ENCODE results near the gene SH3PXD2A.

The SH3PXD2A gene

GRCh38 chr10:103791858-103792257 lies 63.5 kb downstream of the SH3PXD2A start:
- ATAC-seq (ENCODE audit: insufficient read depth, low read depth), result no peak
- H3K79me2 ChIP-seq (ENCODE audit: insufficient read depth, low read length), result no peaks in the 10 kb centered on the region
- TF ChIP-seq EZH2 (IDR thresholded peaks at IDR 0.05; ENCODE audit: borderline replicate concordance, low read depth, low read length, severe bottlenecking) (no peak), CTCF (IDR thresholded peaks at IDR 0.05; ENCODE audit: borderline replicate concordance, extremely low read depth, low read length, poor library complexity, severe bottlenecking) (no peak)
- peaks cover 15% of the 10 kb centered on the region for H3K27me3 ChIP-seq (ENCODE audit: insufficient read depth, low read length, poor library complexity)
- no peaks in the 10 kb centered on the region for H4K20me1 ChIP-seq (ENCODE audit: insufficient read depth, low read length)
- H3K4me1 ChIP-seq (ENCODE audit: insufficient read depth, low read length), result no peaks in the 10 kb centered on the region
- no peaks in the 10 kb centered on the region for H3K9me3 ChIP-seq (ENCODE audit: insufficient read depth, low read length, severe bottlenecking)
- no peak overlapping the region for H2AFZ ChIP-seq (ENCODE audit: low read depth, low read length)
- no peaks in the 10 kb centered on the region for H3K36me3 ChIP-seq (ENCODE audit: insufficient read depth, low read length)
- no peak overlapping the region for H3K4me3 ChIP-seq (ENCODE audit: low read depth in 1 of 2, low read length in 2 of 2)
- no peak overlapping the region for H3K4me2 ChIP-seq (ENCODE audit: insufficient read depth, low read length)
- DNase-seq, result no peak
- H3K27ac ChIP-seq (ENCODE audit: low read length), result no peak overlapping the region
- no peak overlapping the region for H3K9ac ChIP-seq (ENCODE audit: low read depth, low read length)

GRCh38 chr10:103791291-103791690 lies 64.1 kb downstream of the SH3PXD2A start:
- H4K20me1 ChIP-seq (ENCODE audit: insufficient read depth, low read length), result no peaks in the 10 kb centered on the region
- H3K4me2 ChIP-seq (ENCODE audit: insufficient read depth, low read length), result no peak overlapping the region
- no peaks in the 10 kb centered on the region for H3K79me2 ChIP-seq (ENCODE audit: insufficient read depth, low read length)
- no peak overlapping the region for H3K27ac ChIP-seq (ENCODE audit: low read length)
- H3K9me3 ChIP-seq (ENCODE audit: insufficient read depth, low read length, severe bottlenecking), result no peaks in the 10 kb centered on the region
- peaks cover 15% of the 10 kb centered on the region for H3K27me3 ChIP-seq (ENCODE audit: insufficient read depth, low read length, poor library complexity)
- no peak overlapping the region for H3K9ac ChIP-seq (ENCODE audit: low read depth, low read length)
- H3K4me1 ChIP-seq (ENCODE audit: insufficient read depth, low read length), result no peaks in the 10 kb centered on the region
- DNase-seq, result no peak
- no peak overlapping the region for H3K4me3 ChIP-seq (ENCODE audit: low read depth in 1 of 2, low read length in 2 of 2)
- H3K36me3 ChIP-seq (ENCODE audit: insufficient read depth, low read length), result no peaks in the 10 kb centered on the region
- no peak overlapping the region for H2AFZ ChIP-seq (ENCODE audit: low read depth, low read length)
- no peak for TF ChIP-seq EZH2 (IDR thresholded peaks at IDR 0.05; ENCODE audit: borderline replicate concordance, low read depth, low read length, severe bottlenecking)
- no peak for TF ChIP-seq CTCF (IDR thresholded peaks at IDR 0.05; ENCODE audit: borderline replicate concordance, extremely low read depth, low read length, poor library complexity, severe bottlenecking)
- no peak for ATAC-seq (ENCODE audit: insufficient read depth, low read depth)

- Histone ChIP-seq H3K27ac (ENCODE audit: low read length) (no peak overlapping the region), H3K4me3 (ENCODE audit: low read depth in 1 of 2, low read length in 2 of 2) (no peak overlapping the region), H3K4me2 (ENCODE audit: insufficient read depth, low read length) (no peak overlapping the region), H3K9me3 (ENCODE audit: insufficient read depth, low read length, severe bottlenecking) (no peaks in the 10 kb centered on the region), H3K9ac (ENCODE audit: low read depth, low read length) (no peak overlapping the region), H3K36me3 (ENCODE audit: insufficient read depth, low read length) (no peaks in the 10 kb centered on the region), H2AFZ (ENCODE audit: low read depth, low read length) (no peak overlapping the region), H3K4me1 (ENCODE audit: insufficient read depth, low read length) (no peaks in the 10 kb centered on the region), H3K27me3 (ENCODE audit: insufficient read depth, low read length, poor library complexity) (peaks cover 15% of the 10 kb centered on the region), H3K79me2 (ENCODE audit: insufficient read depth, low read length) (no peaks in the 10 kb centered on the region), H4K20me1 (ENCODE audit: insufficient read depth, low read length) (no peaks in the 10 kb centered on the region)
- DNase-seq (no peak), ATAC-seq (ENCODE audit: insufficient read depth, low read depth) (no peak)
- TF ChIP-seq CTCF (IDR thresholded peaks at IDR 0.05; ENCODE audit: borderline replicate concordance, extremely low read depth, low read length, poor library complexity, severe bottlenecking) (no peak), EZH2 (IDR thresholded peaks at IDR 0.05; ENCODE audit: borderline replicate concordance, low read depth, low read length, severe bottlenecking) (no peak)
Observed at GRCh38 chr10:103790580-103790979, 64.8 kb downstream of the SH3PXD2A start.

GRCh38 chr10:103789771-103790201 lies 65.6 kb downstream of the SH3PXD2A start:
- DNase-seq (no peak), ATAC-seq (ENCODE audit: insufficient read depth, low read depth) (no peak)
- Histone ChIP-seq H4K20me1 (ENCODE audit: insufficient read depth, low read length) (no peaks in the 10 kb centered on the region), H3K4me3 (ENCODE audit: low read depth in 1 of 2, low read length in 2 of 2) (no peak overlapping the region), H3K79me2 (ENCODE audit: insufficient read depth, low read length) (no peaks in the 10 kb centered on the region), H3K9me3 (ENCODE audit: insufficient read depth, low read length, severe bottlenecking) (no peaks in the 10 kb centered on the region), H3K27ac (ENCODE audit: low read length) (no peak overlapping the region), H3K4me2 (ENCODE audit: insufficient read depth, low read length) (no peak overlapping the region), H3K9ac (ENCODE audit: low read depth, low read length) (no peak overlapping the region), H3K4me1 (ENCODE audit: insufficient read depth, low read length) (no peaks in the 10 kb centered on the region), H2AFZ (ENCODE audit: low read depth, low read length) (no peak overlapping the region), H3K36me3 (ENCODE audit: insufficient read depth, low read length) (no peaks in the 10 kb centered on the region), H3K27me3 (ENCODE audit: insufficient read depth, low read length, poor library complexity) (peaks cover 17% of the 10 kb centered on the region)
- no peak for TF ChIP-seq CTCF (IDR thresholded peaks at IDR 0.05; ENCODE audit: borderline replicate concordance, extremely low read depth, low read length, poor library complexity, severe bottlenecking)
- TF ChIP-seq EZH2 (IDR thresholded peaks at IDR 0.05; ENCODE audit: borderline replicate concordance, low read depth, low read length, severe bottlenecking), result no peak

All from DND-41 (cell line).